GM23338 (cell line): ENCODE data around the gene PA2G4.

Experiments
- CREB1 ChIP-seq: fragments of 250-450 bp; sonication (Bioruptor Pico); IDR thresholded peaks from 2 replicates; pipeline ENCODE4 v1.5.0; 2020; ENCODE audit warnings: low read depth, mild to moderate bottlenecking, moderate library complexity
- EZH2 ChIP-seq: fragments of 200-600 bp; sonication (generic); IDR thresholded peaks from one replicate; pipeline ENCODE4 v1.8.0; 2017; ENCODE audit warnings: antibody characterized with exemption, mild to moderate bottlenecking, low read depth; ENCODE audit not compliant: unreplicated experiment
- EZH2phosphoT487 ChIP-seq: fragments of 200-600 bp; sonication (generic); IDR thresholded peaks from one replicate; pipeline ENCODE4 v1.8.1; 2018; ENCODE audit warnings: antibody characterized with exemption; ENCODE audit not compliant: unreplicated experiment
- JUNB ChIP-seq: IDR thresholded peaks from one replicate; pipeline ENCODE4 v1.6.1; 2016; ENCODE audit warnings: antibody characterized with exemption; ENCODE audit not compliant: unreplicated experiment
- POLR2AphosphoS5 ChIP-seq: IDR thresholded peaks from 2 replicates; pipeline ENCODE4 v1.6.1; 2016; ENCODE audit warnings: antibody characterized with exemption, low read depth
- REST ChIP-seq: IDR thresholded peaks from one replicate; pipeline ENCODE4 v1.6.1; 2018; ENCODE audit warnings: antibody characterized with exemption; ENCODE audit not compliant: unreplicated experiment
- ZNF114 ChIP-seq: fragments of 250-450 bp; sonication (Bioruptor Pico); IDR thresholded peaks from 2 replicates; pipeline ENCODE4 v1.5.0; 2020; ENCODE audit warnings: mild to moderate bottlenecking, moderate library complexity
- ZNF331 ChIP-seq: fragments of 250-450 bp; sonication (Bioruptor Pico); IDR thresholded peaks from 2 replicates; pipeline ENCODE4 v1.5.0; 2020; ENCODE audit warnings: low read depth, mild to moderate bottlenecking, moderate library complexity
- TF ChIP-seq, protein P1 (sequence below), 2 experiments: fragments of 200-600 bp in 1 of 2; sonication (generic) in 1 of 2; conservative IDR thresholded peaks; 2 replicates each; pipeline versions ENCODE4 v1.5.1 to v1.6.1; 2016 to 2017; ENCODE audit warnings: antibody characterized with exemption in 2 of 2, low read depth in 2 of 2, mild to moderate bottlenecking in 2 of 2, moderate library complexity in 1 of 2
- TF ChIP-seq, protein P2 (sequence below): IDR thresholded peaks from 2 replicates; pipeline ENCODE4 v1.6.1; 2016; ENCODE audit warnings: antibody characterized with exemption

DNA sequence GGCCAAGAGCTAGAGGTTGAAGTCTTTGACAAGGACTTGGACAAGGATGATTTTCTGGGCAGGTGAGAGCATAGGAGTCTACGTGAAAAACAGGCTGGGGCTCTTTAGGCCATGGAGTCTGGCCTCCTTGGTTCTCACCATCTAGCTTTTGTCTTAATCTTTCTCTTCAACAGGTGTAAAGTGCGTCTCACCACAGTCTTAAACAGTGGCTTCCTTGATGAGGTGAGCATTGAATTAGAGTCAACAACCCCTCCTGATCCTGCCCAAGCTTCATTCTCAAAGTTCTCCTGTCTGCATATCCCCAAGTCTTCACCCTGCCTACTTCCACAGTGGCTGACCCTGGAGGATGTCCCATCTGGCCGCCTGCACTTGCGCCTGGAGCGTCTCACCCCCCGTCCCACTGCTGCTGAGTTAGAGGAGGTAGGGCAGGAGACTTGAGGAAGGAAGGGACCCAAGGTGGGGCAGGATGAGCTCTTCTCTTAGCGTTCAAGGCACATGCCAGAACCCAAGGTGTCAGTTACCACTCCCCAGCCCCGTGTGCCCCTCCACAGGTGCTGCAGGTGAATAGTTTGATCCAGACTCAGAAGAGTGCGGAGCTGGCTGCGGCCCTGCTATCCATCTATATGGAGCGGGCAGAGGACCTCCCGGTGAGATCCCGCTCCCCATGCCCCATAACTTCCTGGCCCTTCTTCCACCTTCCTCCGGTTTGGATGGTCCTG, 33.7 kb downstream of the PA2G4 start:
- TF ChIP-seq, protein P1, sequence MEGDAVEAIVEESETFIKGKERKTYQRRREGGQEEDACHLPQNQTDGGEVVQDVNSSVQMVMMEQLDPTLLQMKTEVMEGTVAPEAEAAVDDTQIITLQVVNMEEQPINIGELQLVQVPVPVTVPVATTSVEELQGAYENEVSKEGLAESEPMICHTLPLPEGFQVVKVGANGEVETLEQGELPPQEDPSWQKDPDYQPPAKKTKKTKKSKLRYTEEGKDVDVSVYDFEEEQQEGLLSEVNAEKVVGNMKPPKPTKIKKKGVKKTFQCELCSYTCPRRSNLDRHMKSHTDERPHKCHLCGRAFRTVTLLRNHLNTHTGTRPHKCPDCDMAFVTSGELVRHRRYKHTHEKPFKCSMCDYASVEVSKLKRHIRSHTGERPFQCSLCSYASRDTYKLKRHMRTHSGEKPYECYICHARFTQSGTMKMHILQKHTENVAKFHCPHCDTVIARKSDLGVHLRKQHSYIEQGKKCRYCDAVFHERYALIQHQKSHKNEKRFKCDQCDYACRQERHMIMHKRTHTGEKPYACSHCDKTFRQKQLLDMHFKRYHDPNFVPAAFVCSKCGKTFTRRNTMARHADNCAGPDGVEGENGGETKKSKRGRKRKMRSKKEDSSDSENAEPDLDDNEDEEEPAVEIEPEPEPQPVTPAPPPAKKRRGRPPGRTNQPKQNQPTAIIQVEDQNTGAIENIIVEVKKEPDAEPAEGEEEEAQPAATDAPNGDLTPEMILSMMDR (conservative IDR thresholded peaks at IDR 0.05; ENCODE audit: low read depth in 2 of 2): no peak
- TF ChIP-seq EZH2 (no peak), POLR2AphosphoS5 (no peak), REST (no peak), EZH2phosphoT487 (no peak), ZNF114 (no peak), CREB1 (CRISPR knock-in tag) (no peak), JUNB (no peak), ZNF331 (CRISPR knock-in tag) (no peak)
- TF ChIP-seq, protein P2, sequence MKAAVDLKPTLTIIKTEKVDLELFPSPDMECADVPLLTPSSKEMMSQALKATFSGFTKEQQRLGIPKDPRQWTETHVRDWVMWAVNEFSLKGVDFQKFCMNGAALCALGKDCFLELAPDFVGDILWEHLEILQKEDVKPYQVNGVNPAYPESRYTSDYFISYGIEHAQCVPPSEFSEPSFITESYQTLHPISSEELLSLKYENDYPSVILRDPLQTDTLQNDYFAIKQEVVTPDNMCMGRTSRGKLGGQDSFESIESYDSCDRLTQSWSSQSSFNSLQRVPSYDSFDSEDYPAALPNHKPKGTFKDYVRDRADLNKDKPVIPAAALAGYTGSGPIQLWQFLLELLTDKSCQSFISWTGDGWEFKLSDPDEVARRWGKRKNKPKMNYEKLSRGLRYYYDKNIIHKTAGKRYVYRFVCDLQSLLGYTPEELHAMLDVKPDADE: no peak
